Stimulated activated CD4-positive, alpha-beta T cell treated with anti-CD3 and anti-CD28 coated beads, TNF-alpha, amount 100 ng/mL, for 4 hours (primary cell): ENCODE results near the gene NKAIN2.
"Not testable (repeated sequence)": the region's sequence is repeated elsewhere in the genome, so short reads cannot be mapped to it uniquely, and the experiment has no call there.

Experiments
- DNase-seq, 3 experiments: peaks; one replicate each; pipeline ENCODE4 v3.0.0-alpha.2; 2020; ENCODE audit warnings: low read depth in 3 of 3

The NKAIN2 gene

GRCh38 chr6:124512431-124512830 lies 708.8 kb downstream of the NKAIN2 start:
- no peak for DNase-seq

- DNase-seq: no peak
Observed at GRCh38 chr6:124517339-124517738, 713.7 kb downstream of the NKAIN2 start.

GRCh38 chr6:124520514-124520913 lies 716.8 kb downstream of the NKAIN2 start:
- DNase-seq: no peak

- no peak for DNase-seq
Observed at GRCh38 chr6:124522335-124522734, 718.7 kb downstream of the NKAIN2 start.

GRCh38 chr6:124524491-124525200 lies 721.0 kb downstream of the NKAIN2 start:
- no peak for DNase-seq

- DNase-seq: no peak
Observed at GRCh38 chr6:124530926-124531325, 727.3 kb downstream of the NKAIN2 start.

- DNase-seq: no peak
Observed at GRCh38 chr6:124535299-124535698, 731.6 kb downstream of the NKAIN2 start.

- DNase-seq: no peak
Observed at GRCh38 chr6:124535746-124536145, 732.1 kb downstream of the NKAIN2 start.

- DNase-seq: no peak
Observed at GRCh38 chr6:124536157-124536841, 732.6 kb downstream of the NKAIN2 start.

- no peak for DNase-seq
Observed at GRCh38 chr6:124536842-124537191, 733.2 kb downstream of the NKAIN2 start.

- no peak for DNase-seq
Observed at GRCh38 chr6:124539096-124539495, 735.4 kb downstream of the NKAIN2 start.

GRCh38 chr6:124541573-124541972 lies 737.9 kb downstream of the NKAIN2 start:
- no peak for DNase-seq

- no peak for DNase-seq
Observed at GRCh38 chr6:124546601-124547000, 742.9 kb downstream of the NKAIN2 start.

- no peak for DNase-seq
Observed at GRCh38 chr6:124551711-124552233, 748.1 kb downstream of the NKAIN2 start.

- no peak for DNase-seq
Observed at GRCh38 chr6:124557873-124558272, 754.2 kb downstream of the NKAIN2 start.

- DNase-seq: not testable (repeated sequence)
Observed at GRCh38 chr6:124560078-124560477, 756.4 kb downstream of the NKAIN2 start.

- no peak for DNase-seq
Observed at GRCh38 chr6:124560873-124561567, 757.4 kb downstream of the NKAIN2 start.

- no peak for DNase-seq
Observed at GRCh38 chr6:124561635-124562130, 758.0 kb downstream of the NKAIN2 start.

- not testable (repeated sequence) for DNase-seq
Observed at GRCh38 chr6:124564125-124564524, 760.5 kb downstream of the NKAIN2 start.

GRCh38 chr6:124567401-124567800 lies 763.7 kb downstream of the NKAIN2 start:
- DNase-seq: no peak

- no peak for DNase-seq
Observed at GRCh38 chr6:124573953-124574352, 770.3 kb downstream of the NKAIN2 start.

- DNase-seq: no peak
Observed at GRCh38 chr6:124577734-124578281, 774.1 kb downstream of the NKAIN2 start.
